Measurements from ENCODE around the gene SNAPC1.

SNAPC1 gene

GRCh38 chr14:61730756-61731373, 31.4 kb upstream of the SNAPC1 start:
- H3K27ac ChIP-seq (ENCODE audit: low read depth, low read length, poor library complexity, severe bottlenecking), result no peak overlapping the region
- TF ChIP-seq CTCF (IDR thresholded peaks at IDR 0.05; ENCODE audit: low read length) (peak; percentile 64), EZH2 (IDR thresholded peaks at IDR 0.05; ENCODE audit: borderline replicate concordance, low read length) (no peak)
- H3F3A ChIP-seq (ENCODE audit: insufficient read depth, low read length), result no peaks in the 10 kb centered on the region
- H4K20me1 ChIP-seq (ENCODE audit: insufficient read depth, low read length), result no peaks in the 10 kb centered on the region
- H3K9me3 ChIP-seq (ENCODE audit: low read length), result no peaks in the 10 kb centered on the region
- H3K4me2 ChIP-seq (ENCODE audit: low read length), result no peak overlapping the region
- H3K36me3 ChIP-seq (ENCODE audit: insufficient read depth, low read length), result peaks cover 98% of the 10 kb centered on the region
- no peaks in the 10 kb centered on the region for H3K4me1 ChIP-seq (ENCODE audit: insufficient read depth, low read length, severe bottlenecking)
- no peak overlapping the region for H3K9ac ChIP-seq (ENCODE audit: low read length)
- peaks cover 10% of the 10 kb centered on the region; the same call in 1 of the 2 replicates for H3K79me2 ChIP-seq (ENCODE audit: insufficient read depth, low read length)
- no peaks in the 10 kb centered on the region for H3K9me2 ChIP-seq (ENCODE audit: low read depth, low read length)
- no peak overlapping the region for H3K4me3 ChIP-seq (ENCODE audit: low read depth, low read length, poor library complexity, severe bottlenecking)
- H2AFZ ChIP-seq (ENCODE audit: low read length), result no peak overlapping the region
- no peaks in the 10 kb centered on the region for H3K27me3 ChIP-seq (ENCODE audit: insufficient read depth, low read length)

- H3K4me3 ChIP-seq (ENCODE audit: low read depth, low read length, poor library complexity, severe bottlenecking), result no peak overlapping the region
- no peaks in the 10 kb centered on the region; the same call in 1 of the 2 replicates for H3F3A ChIP-seq (ENCODE audit: insufficient read depth, low read length)
- H3K9me2 ChIP-seq (ENCODE audit: low read depth, low read length), result no peaks in the 10 kb centered on the region
- H3K36me3 ChIP-seq (ENCODE audit: insufficient read depth, low read length), result peaks cover 98% of the 10 kb centered on the region
- no peaks in the 10 kb centered on the region for H3K27me3 ChIP-seq (ENCODE audit: insufficient read depth, low read length)
- H3K9me3 ChIP-seq (ENCODE audit: low read length), result no peaks in the 10 kb centered on the region
- no peak overlapping the region for H2AFZ ChIP-seq (ENCODE audit: low read length)
- no peak overlapping the region for H3K9ac ChIP-seq (ENCODE audit: low read length)
- no peaks in the 10 kb centered on the region for H4K20me1 ChIP-seq (ENCODE audit: insufficient read depth, low read length)
- H3K79me2 ChIP-seq (ENCODE audit: insufficient read depth, low read length), result peaks cover 5% of the 10 kb centered on the region; the same call in 1 of the 2 replicates
- no peak overlapping the region for H3K27ac ChIP-seq (ENCODE audit: low read depth, low read length, poor library complexity, severe bottlenecking)
- H3K4me1 ChIP-seq (ENCODE audit: insufficient read depth, low read length, severe bottlenecking), result no peaks in the 10 kb centered on the region
- TF ChIP-seq CTCF (IDR thresholded peaks at IDR 0.05; ENCODE audit: low read length) (no peak), EZH2 (IDR thresholded peaks at IDR 0.05; ENCODE audit: borderline replicate concordance, low read length) (no peak)
- no peak overlapping the region for H3K4me2 ChIP-seq (ENCODE audit: low read length)
Observed at GRCh38 chr14:61733972-61734371, 28.2 kb upstream of the SNAPC1 start.

GRCh38 chr14:61736751-61737150, 25.5 kb upstream of the SNAPC1 start:
- H4K20me1 ChIP-seq (ENCODE audit: insufficient read depth, low read length), result no peaks in the 10 kb centered on the region
- H3K9ac ChIP-seq (ENCODE audit: low read length), result no peak overlapping the region
- H3K4me3 ChIP-seq (ENCODE audit: low read depth, low read length, poor library complexity, severe bottlenecking), result no peak overlapping the region
- H3K27me3 ChIP-seq (ENCODE audit: insufficient read depth, low read length), result no peaks in the 10 kb centered on the region
- no peaks in the 10 kb centered on the region for H3K9me2 ChIP-seq (ENCODE audit: low read depth, low read length)
- H3F3A ChIP-seq (ENCODE audit: insufficient read depth, low read length), result no peaks in the 10 kb centered on the region; the same call in 1 of the 2 replicates
- H3K36me3 ChIP-seq (ENCODE audit: insufficient read depth, low read length), result peaks cover 99% of the 10 kb centered on the region
- no peak overlapping the region for H2AFZ ChIP-seq (ENCODE audit: low read length)
- no peak overlapping the region for H3K4me2 ChIP-seq (ENCODE audit: low read length)
- peaks cover 17% of the 10 kb centered on the region; the same call in 1 of the 2 replicates for H3K79me2 ChIP-seq (ENCODE audit: insufficient read depth, low read length)
- H3K27ac ChIP-seq (ENCODE audit: low read depth, low read length, poor library complexity, severe bottlenecking), result peak overlapping the region; percentile 46
- H3K9me3 ChIP-seq (ENCODE audit: low read length), result no peaks in the 10 kb centered on the region
- H3K4me1 ChIP-seq (ENCODE audit: insufficient read depth, low read length, severe bottlenecking), result no peaks in the 10 kb centered on the region
- TF ChIP-seq CTCF (IDR thresholded peaks at IDR 0.05; ENCODE audit: low read length) (no peak), EZH2 (IDR thresholded peaks at IDR 0.05; ENCODE audit: borderline replicate concordance, low read length) (no peak)

Measured in OCI-LY1 (cell line).